NCI-H748 treated with DMSO at 0.1 percent for 48 hours (cell line): ENCODE measurements around the gene ESPNL.

Source experiments
- DNase-seq: peaks from one replicate; lab custom pipeline; 2025; lab: John Stamatoyannopoulos, UW

ESPNL gene

GRCh38 chr2:238129166-238130010 lies 29.2 kb downstream of the ESPNL start:
- DNase-seq, result no peak

DNA sequence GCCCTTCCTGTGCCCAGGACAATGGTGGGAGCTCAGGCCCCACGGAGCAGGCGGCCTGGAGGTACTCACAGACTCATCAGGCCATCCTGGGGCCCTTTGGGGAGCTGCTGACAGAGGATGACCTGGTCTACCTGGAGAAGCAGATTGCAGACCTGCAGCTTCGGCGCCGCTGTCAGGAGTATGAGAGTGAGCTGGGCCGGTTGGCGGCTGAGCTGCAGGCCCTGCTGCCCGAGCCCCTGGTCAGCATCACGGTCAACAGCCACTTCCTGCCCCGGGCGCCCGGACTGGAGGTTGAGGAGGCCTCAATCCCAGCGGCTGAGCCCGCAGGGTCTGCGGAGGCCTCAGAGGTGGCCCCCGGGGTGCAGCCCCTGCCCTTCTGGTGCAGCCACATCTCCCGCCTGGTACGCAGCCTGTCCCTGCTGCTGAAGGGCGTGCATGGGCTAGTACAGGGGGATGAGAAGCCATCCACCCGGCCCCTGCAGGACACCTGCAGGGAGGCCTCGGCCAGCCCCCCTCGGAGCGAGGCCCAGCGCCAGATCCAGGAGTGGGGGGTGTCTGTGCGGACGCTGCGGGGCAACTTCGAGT lies 30.1 kb downstream of the ESPNL start:
- no peak for DNase-seq

DNA sequence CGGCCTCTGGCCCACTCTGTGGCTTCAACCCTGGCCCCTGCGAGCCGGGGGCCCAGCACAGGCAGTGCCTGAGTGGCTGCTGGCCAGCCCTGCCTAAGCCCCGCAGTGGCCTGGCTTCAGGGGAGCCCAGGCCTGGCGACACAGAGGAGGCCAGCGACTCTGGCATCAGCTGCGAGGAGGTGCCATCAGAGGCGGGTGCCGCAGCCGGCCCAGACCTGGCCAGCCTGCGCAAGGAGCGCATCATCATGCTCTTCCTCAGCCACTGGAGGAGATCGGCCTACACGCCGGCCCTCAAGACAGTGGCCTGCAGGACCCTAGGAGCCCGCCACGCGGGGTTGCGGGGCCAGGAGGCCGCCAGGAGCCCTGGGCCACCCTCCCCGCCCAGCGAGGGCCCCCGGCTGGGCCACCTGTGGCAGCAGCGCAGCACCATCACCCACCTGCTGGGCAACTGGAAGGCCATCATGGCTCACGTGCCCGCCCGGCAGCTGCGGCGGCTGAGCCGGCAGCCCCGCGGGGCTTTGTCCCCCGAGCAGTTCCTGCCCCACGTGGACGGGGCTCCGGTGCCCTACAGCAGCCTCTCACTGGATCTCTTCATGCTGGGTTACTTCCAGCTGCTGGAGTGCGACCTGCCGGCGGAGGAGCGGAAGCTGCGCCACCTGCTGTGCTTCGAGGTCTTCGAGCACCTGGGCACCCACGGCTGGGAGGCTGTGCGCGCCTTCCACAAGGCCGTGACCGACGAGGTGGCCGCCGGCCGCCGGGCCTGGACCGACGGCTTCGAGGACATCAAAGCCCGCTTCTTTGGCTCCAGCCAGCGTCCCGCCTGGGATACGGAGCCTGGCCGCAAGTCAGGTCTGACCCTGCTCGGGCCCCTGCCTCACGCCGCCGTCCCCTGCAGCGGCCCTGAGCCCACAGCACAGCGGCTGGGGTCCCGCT lies 30.8 kb downstream of the ESPNL start:
- no peak for DNase-seq

DNA sequence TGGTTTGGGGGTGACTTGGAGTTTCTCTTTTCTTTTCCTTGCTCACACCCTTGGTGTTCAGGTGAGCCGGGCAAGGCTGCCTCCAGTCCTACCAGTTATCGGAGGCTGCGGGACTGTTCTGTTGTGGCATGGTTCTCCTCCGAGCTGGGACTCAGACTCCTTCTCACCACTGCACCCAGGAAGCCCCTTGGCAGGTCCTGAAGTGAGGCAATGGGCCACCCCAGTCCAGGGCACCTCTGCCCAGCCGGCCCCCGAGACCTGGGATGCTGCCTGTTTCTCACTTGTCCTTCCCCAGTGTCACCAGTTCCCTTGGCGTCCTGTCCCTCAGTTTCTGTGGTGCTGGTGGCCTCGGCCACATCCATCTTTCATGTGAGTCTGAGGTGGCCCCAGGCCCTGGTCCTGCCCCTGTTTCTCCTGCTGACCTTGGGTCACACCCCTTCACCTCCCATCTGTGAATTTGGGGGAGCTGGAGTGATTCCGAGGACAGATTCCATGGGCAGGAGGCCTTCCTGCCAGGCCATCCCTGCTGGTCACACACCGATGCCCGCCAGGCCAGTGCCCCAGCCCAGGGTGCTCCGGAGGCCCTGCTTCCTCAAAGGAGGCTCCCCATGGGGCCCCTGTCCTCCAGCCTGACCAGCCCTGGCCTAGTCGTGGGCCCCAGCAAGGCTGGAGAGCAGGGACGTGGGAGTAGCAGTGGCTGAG lies 31.8 kb downstream of the ESPNL start:
- no peak for DNase-seq

- DNase-seq, result no peak
These were observed 32.6 kb downstream of the ESPNL start for GRCh38 chr2:238132463-238133450.

DNA sequence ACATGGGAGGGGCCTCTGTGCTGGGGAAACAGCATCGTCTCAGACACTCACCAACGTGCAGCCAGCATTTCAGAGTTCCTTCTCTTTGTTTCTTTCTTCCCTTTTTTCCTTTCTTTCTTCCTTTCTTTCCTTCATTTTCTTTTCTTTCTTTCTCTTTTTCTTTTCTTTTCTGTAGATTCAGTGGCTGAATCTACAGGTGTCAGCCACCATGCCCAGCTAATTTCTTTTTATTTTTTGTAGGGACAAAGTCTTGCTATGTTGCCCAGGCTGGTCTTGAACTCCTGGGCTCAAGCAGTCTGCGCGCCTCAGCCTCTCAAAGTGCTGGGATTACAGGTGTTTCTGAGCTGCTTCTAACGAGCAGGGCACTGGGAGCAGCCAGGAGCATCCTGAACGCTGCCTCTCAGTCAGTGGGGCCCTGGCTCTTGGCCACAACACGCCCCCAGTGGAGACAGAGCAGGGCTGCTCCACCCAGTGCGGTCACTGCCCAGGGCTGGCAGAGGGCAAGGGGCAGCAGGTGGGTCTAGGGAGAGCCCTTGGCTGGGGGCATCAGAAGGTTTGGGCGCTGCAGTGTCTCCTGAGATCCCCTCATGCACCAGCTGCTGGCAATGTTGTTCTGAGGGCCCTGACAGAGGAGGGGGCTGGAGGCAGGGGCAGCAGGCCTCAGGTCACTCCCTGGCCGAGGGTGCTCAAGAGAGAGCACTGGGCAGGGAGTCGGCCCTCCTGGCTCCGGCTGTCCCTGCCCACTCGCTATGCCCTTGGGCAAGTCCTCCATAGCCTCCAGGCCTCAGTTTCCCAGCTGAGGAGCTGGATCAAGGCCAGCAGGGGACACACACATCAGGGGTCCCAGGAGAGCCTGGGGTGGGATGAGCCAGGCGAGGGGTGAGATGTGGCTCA lies 33.6 kb downstream of the ESPNL start:
- no peak for DNase-seq

- DNase-seq, result no peak
These were observed 34.2 kb downstream of the ESPNL start for GRCh38 chr2:238134393-238134785.

DNA sequence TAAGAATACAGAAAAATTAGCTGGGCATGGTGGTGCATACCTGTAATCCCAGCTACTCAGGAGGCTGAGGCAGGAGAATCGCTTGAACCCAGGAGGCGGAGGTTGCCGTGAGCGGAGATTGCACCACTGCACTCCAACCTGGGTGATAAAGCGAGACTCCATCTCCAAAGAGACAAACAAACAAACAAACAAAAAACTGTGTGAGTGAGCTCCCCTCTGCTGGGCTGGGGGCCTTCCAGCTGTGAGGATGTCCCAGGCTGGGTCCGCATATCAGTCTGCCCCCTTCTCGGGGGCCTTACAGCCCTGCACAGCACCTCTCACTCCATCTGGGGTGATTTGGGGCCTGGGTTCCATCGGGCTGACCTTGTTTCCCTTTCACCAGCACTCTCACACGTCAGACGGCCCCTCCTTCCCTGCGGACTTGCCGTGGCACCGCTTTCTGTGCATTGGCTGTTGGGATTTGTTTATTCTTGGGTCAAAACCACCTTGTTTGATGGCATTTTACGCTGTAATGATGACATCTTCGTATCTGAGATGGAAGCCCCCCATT lies 35.5 kb downstream of the ESPNL start:
- DNase-seq, result no peak

- DNase-seq, result no peak
These were observed 36.8 kb downstream of the ESPNL start for GRCh38 chr2:238136820-238137537.

GRCh38 chr2:238137885-238138284 lies 37.7 kb downstream of the ESPNL start:
- DNase-seq, result no peak

DNA sequence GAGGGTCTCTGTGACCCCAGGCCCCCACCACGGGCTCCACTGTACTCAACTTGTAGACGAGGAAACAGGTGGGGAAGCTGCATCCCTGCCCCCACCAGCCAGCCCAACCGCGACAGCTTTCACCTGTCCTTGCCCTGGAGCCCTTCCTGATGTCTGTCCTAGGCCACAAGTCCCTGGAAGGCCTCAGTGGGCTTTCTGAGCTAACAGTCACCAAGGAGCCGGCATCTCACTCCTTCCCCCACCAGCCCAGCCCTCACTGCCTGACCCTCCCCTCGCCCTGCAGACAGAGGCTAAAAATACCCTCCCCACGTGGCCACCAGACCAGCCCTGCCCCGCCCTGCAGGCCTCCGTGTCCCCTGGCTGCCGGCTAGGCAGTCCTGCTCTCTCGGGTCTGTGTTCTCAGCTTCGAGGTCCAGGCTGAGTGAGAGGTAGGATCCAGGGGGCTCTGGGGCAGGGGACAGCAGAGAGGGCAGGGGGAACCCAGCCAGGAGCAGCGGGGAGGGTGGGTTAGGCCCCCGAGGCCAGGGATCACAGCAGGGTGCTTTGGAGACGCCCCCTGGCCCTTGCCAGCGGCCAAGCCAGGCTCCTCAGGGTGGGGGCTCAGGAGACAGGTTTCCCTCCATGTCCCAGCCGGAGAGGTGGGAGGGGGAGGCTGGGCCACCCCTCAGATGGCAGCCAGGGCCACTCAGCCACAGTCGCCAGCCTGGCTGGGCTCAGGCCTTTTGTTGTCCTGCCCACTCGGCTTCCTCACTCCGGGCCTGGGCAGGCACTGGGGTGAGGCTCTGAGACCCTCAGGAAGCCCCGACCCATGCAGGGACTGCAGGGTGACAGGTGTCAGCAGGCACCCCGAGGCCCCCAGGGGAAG lies 38.4 kb downstream of the ESPNL start, which contains the start of gene KLHL30:
Gene KLHL30, plus strand, starts transcription at position 338 of the 865 bp plus-strand sequence. CDS start 2,087 bp downstream, outside the sequence.
- DNase-seq, result no peak

DNA sequence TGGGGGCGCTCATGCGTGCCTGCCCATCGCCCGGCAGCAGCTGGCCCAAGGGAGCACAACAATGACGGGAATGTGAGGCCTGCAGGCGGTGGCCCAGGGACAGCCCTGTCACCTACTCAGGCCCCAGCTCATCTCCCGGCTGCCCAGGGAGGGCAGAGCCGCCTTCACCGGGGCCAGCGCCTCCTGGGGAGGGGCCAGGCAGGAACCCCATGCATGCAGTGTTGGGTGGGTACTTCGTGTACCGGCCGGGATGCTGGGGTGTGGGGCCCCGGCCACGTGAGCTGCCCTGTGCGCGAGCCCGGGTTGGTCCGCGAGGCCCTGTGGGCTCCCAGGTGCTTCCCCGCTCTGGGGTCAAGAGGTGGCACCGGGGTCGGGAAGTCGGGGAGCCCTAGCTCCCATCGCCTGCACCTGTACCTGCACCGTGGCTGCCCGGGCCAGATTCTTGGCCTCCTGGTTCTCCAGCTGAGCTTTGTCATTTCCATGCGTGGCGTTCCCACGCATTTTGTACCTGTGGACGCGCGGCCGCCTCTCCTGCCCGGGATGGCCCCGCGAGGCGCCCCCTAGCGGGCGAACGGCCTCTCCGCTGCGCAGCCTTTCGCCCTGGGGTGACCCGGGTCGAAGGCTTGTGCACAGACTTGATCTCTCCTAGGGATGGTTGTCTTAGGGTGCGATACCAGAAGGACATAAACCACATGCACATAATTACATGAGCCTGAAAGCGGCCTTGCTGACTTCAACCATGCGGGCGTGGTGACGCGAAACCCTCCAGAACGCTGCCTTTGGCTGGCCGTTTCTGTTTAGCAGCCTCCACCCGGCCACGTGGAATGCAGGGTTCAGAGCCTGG lies 39.3 kb downstream of the ESPNL start:
- DNase-seq, result no peak

- no peak for DNase-seq
These were observed 39.9 kb downstream of the ESPNL start for GRCh38 chr2:238140040-238140439.

- DNase-seq, result no peak
These were observed 40.8 kb downstream of the ESPNL start for GRCh38 chr2:238140721-238141540.

DNA sequence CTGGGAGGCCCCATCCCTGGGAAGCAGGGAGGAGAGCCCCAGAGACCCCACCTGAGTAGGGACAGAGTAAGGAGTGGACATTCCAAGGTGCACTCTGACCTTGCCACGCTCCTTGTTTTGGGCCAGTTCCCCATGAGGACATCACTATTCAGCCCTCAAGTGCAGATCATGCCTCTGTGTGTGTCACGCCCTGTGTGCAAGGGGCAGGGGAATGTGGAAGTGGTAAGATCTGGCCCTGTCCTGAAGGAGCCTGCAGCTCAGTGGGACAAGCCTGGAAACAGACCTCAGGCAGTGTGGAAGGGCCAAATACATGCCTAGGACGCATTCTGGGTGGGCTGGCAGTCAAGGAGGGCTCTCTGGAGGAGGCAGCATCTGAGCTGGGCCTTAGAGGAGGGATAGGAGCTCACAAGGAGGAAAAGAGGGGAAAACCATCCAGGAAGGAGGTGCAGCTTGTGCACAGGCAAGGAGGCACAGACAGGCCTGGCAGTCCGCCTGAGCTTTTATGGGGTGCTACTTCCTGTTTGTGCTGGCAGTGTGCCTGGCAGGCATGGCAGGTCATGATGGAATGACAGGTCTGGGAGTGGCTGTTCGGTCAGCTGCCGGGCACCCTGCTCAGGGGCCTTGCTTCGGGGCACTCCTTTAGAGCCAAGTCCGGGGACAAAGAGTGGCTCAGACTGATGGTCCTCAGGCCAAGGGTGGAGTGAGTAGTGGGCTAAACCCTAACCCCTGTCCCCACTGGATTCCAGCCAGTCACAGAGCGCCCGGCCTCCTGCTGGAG lies 41.6 kb downstream of the ESPNL start:
- DNase-seq, result no peak
